H9 (cell line): Measurements from ENCODE around the gene RNU1-3. TPM values are rescaled to one million over a fixed set of nuclear protein-coding genes. Genes with fewer than 3 reads are reported as not detected.
"Not testable (repeated sequence)": the region's sequence is repeated elsewhere in the genome, so short reads cannot be mapped to it uniquely, and the experiment has no call there.

Experiments
- DNase-seq: peaks from one replicate; pipeline ENCODE4 v3.0.0-alpha.2; 2017
- H2AFZ ChIP-seq: one replicate; pipeline ENCODE4 v1.6.1; 2013; ENCODE audit warnings: mild to moderate bottlenecking, low read length, control low read depth, moderate library complexity
- H2AK5ac ChIP-seq: 2 replicates; pipeline ENCODE4 v1.6.1; 2013; ENCODE audit warnings: low read length, control low read depth, mixed read lengths; ENCODE audit not compliant: insufficient read length
- H2BK120ac ChIP-seq: one replicate; pipeline ENCODE4 v1.6.1; 2013; ENCODE audit warnings: low read depth, mild to moderate bottlenecking, low read length, control low read depth, inconsistent platforms; ENCODE audit not compliant: poor library complexity, severe bottlenecking
- H2BK12ac ChIP-seq: 2 replicates; pipeline ENCODE4 v1.6.1; 2013; ENCODE audit warnings: low read length, control low read depth, mixed read lengths, low read depth; ENCODE audit not compliant: insufficient read length
- H2BK15ac ChIP-seq: 2 replicates; pipeline ENCODE4 v1.6.1; 2013; ENCODE audit warnings: low read depth, low read length, control low read depth
- H2BK20ac ChIP-seq: one replicate; pipeline ENCODE4 v1.6.1; 2013; ENCODE audit warnings: low read depth, mild to moderate bottlenecking, low read length, control low read depth, inconsistent platforms; ENCODE audit not compliant: poor library complexity, severe bottlenecking
- H2BK5ac ChIP-seq: 2 replicates; pipeline ENCODE4 v1.6.1; 2013; ENCODE audit warnings: low read length, control low read depth, mixed read lengths; ENCODE audit not compliant: insufficient read length
- H3K14ac ChIP-seq: 2 replicates; pipeline ENCODE4 v1.6.1; 2013; ENCODE audit warnings: low read length, control low read depth; ENCODE audit not compliant: insufficient read depth
- H3K18ac ChIP-seq: 2 replicates; pipeline ENCODE4 v1.6.1; 2013; ENCODE audit warnings: low read depth, mild to moderate bottlenecking, mixed read lengths, low read length, control low read depth; ENCODE audit not compliant: insufficient read length
- H3K23ac ChIP-seq: 2 replicates; pipeline ENCODE4 v1.6.1; 2013; ENCODE audit warnings: low read length, control low read depth, mixed read lengths, low read depth; ENCODE audit not compliant: insufficient read length
- H3K23me2 ChIP-seq: 2 replicates; pipeline ENCODE4 v1.6.1; 2013; ENCODE audit warnings: low read depth, mild to moderate bottlenecking, mixed read lengths, low read length, control low read depth; ENCODE audit not compliant: insufficient read length, poor library complexity, severe bottlenecking
- H3K27ac ChIP-seq: 2 replicates; pipeline ENCODE4 v1.5.1; 2013; ENCODE audit warnings: low read length, control low read depth, mixed read lengths, low read depth; ENCODE audit not compliant: insufficient read length
- H3K27me3 ChIP-seq: 2 replicates; pipeline ENCODE4 v1.6.1; 2013; ENCODE audit warnings: low read length, control low read depth, inconsistent platforms; ENCODE audit not compliant: insufficient read depth
- H3K4ac ChIP-seq: 2 replicates; pipeline ENCODE4 v1.6.1; 2013; ENCODE audit warnings: low read depth, mild to moderate bottlenecking, control low read depth, inconsistent platforms, low read length, moderate library complexity
- H3K4me1 ChIP-seq: 2 replicates; pipeline ENCODE4 v1.6.1; 2013; ENCODE audit warnings: low read length, control low read depth, inconsistent platforms; ENCODE audit not compliant: insufficient read depth
- H3K4me2 ChIP-seq: 2 replicates; pipeline ENCODE4 v1.6.1; 2013; ENCODE audit warnings: low read length, control low read depth, mixed read lengths; ENCODE audit not compliant: insufficient read length, insufficient read depth
- H3K56ac ChIP-seq: 2 replicates; pipeline ENCODE4 v1.6.1; 2013; ENCODE audit warnings: low read depth, mild to moderate bottlenecking, mixed read lengths, low read length, control low read depth; ENCODE audit not compliant: insufficient read length
- H3K79me1 ChIP-seq: 2 replicates; pipeline ENCODE4 v1.6.1; 2013; ENCODE audit warnings: low read depth, mild to moderate bottlenecking, moderate library complexity, low read length, control low read depth, inconsistent platforms; ENCODE audit not compliant: insufficient read depth, poor library complexity, severe bottlenecking
- H3K79me2 ChIP-seq: 2 replicates; pipeline ENCODE4 v1.6.1; 2013; ENCODE audit warnings: low read length, control low read depth, inconsistent platforms; ENCODE audit not compliant: insufficient read depth
- H3K9ac ChIP-seq: 2 replicates; pipeline ENCODE4 v1.6.1; 2013; ENCODE audit warnings: low read length, control low read depth, mixed read lengths; ENCODE audit not compliant: insufficient read length; ENCODE audit errors: extremely low read depth
- H3K9me3 ChIP-seq: one replicate; pipeline ENCODE4 v1.6.1; 2013; ENCODE audit warnings: low read depth, low read length, inconsistent platforms; ENCODE audit not compliant: control insufficient read depth
- H3T11ph ChIP-seq: one replicate; pipeline ENCODE4 v1.6.1; 2013; ENCODE audit warnings: mild to moderate bottlenecking, low read length, control low read depth, inconsistent platforms
- H4K20me1 ChIP-seq: one replicate; pipeline ENCODE4 v1.6.1; 2013; ENCODE audit not compliant: control insufficient read depth, insufficient read length, insufficient read depth
- H4K5ac ChIP-seq: 2 replicates; pipeline ENCODE4 v1.6.1; 2013; ENCODE audit warnings: low read depth, mild to moderate bottlenecking, mixed read lengths, low read length, control low read depth; ENCODE audit not compliant: insufficient read length
- H4K8ac ChIP-seq: replicated peaks from 2 replicates; pipeline ENCODE4 v1.6.1; 2013; ENCODE audit warnings: low read length, control low read depth, mixed read lengths, low read depth; ENCODE audit not compliant: insufficient read length
- H4K91ac ChIP-seq: 2 replicates; pipeline ENCODE4 v1.6.1; 2013; ENCODE audit warnings: low read depth, mild to moderate bottlenecking, moderate library complexity, mixed read lengths, low read length, control low read depth; ENCODE audit not compliant: insufficient read length
- H3K27ac Mint-ChIP-seq, 3 experiments: 2 replicates in 2 of 3; 3 replicates in 1 of 3; pipeline ENCODE4 v1.8.0; 2020 to 2021; ENCODE audit warnings: mixed read lengths in 3 of 3, mild to moderate bottlenecking in 1 of 3, moderate library complexity in 1 of 3
- H3K27me3 Mint-ChIP-seq: 2 replicates; pipeline ENCODE4 v1.8.0; 2021; ENCODE audit warnings: low read depth, mild to moderate bottlenecking, moderate library complexity, mixed read lengths
- H3K36me3 Mint-ChIP-seq, 3 experiments: 2 replicates in 2 of 3; 3 replicates in 1 of 3; pipeline ENCODE4 v1.8.0; 2020 to 2021; ENCODE audit warnings: low read depth in 3 of 3, mixed read lengths in 3 of 3; ENCODE audit not compliant: insufficient read depth in 1 of 3
- H3K4me1 Mint-ChIP-seq, 2 experiments: 2 replicates each; pipeline ENCODE4 v1.8.0; 2020; ENCODE audit warnings: mixed read lengths in 2 of 2
- H3K4me3 Mint-ChIP-seq, 2 experiments: 2 replicates in 1 of 2; 3 replicates in 1 of 2; pipeline ENCODE4 v1.8.0; 2020 to 2021; ENCODE audit warnings: mild to moderate bottlenecking in 2 of 2, mixed read lengths in 2 of 2, moderate library complexity in 1 of 2
- H3K9me3 Mint-ChIP-seq, 2 experiments: 2 replicates in 1 of 2; 3 replicates in 1 of 2; pipeline ENCODE4 v1.8.0; 2020; ENCODE audit warnings: mild to moderate bottlenecking in 2 of 2, mixed read lengths in 2 of 2, moderate library complexity in 1 of 2
- CTCF ChIP-seq: fragments of 200-600 bp; sonication (generic); conservative IDR thresholded peaks from 3 replicates; pipeline ENCODE4 v1.8.0; 2021; ENCODE audit warnings: antibody characterized with exemption, mild to moderate bottlenecking
- WGBS: extraction: QIAGEN DNeasy Blood & Tissue Kit; methylation state at CpG from one replicate; pipeline ENCODE4 v1.1.7; 2013; ENCODE audit warnings: missing lambda C conversion rate, low lambda C conversion rate, mixed read lengths; ENCODE audit not compliant: insufficient read length; ENCODE audit errors: extremely low coverage; 5-methylcytosine and 5-hydroxymethylcytosine counted together
- total RNA-seq: library from RNA; stranded (reverse); gene quantifications from 2 replicates; pipeline ENCODE4 v1.2.1, GENCODE V29; 2021

Gene RNU1-3
- total RNA-seq, 1 experiment from 2014 or later, result 2,051 TPM

GRCh38 chr1:16649390-16649789, 17.4 kb downstream of the RNU1-3 start:
- H3K4me1 ChIP-seq, H2BK120ac ChIP-seq, H4K8ac ChIP-seq, H3K36me3 Mint-ChIP-seq, H3K79me2 ChIP-seq, H3K4me2 ChIP-seq, H2BK5ac ChIP-seq, H4K91ac ChIP-seq, H4K5ac ChIP-seq, H3K4me1 Mint-ChIP-seq, H3K27ac Mint-ChIP-seq, H2BK12ac ChIP-seq, H2AFZ ChIP-seq, H3K9ac ChIP-seq, H3K14ac ChIP-seq, H2BK20ac ChIP-seq, H3K27me3 ChIP-seq, H2AK5ac ChIP-seq, H3K56ac ChIP-seq, H3K23ac ChIP-seq, H3K79me1 ChIP-seq, H3K27ac ChIP-seq, H3K23me2 ChIP-seq, H3K9me3 ChIP-seq, H3K9me3 Mint-ChIP-seq, H3T11ph ChIP-seq, H3K4ac ChIP-seq, H2BK15ac ChIP-seq, H3K18ac ChIP-seq, H4K20me1 ChIP-seq: not testable (repeated sequence)
- no CpG with 5 or more reads among the region's 6 CpGs for WGBS
- H3K27me3 Mint-ChIP-seq, result peaks cover 28% of the 10 kb centered on the region
- peak overlapping the region in 1 of 2 experiments; percentile 43; a peak in 1 of 5 replicates for H3K4me3 Mint-ChIP-seq
- TF ChIP-seq CTCF, result peak; percentile 40; the same call in 2 of the 3 replicates
- DNase-seq, result peak; percentile 40

GRCh38 chr1:16648756-16649155, 18.0 kb downstream of the RNU1-3 start:
- peaks cover 11% of the 10 kb centered on the region for H3K23me2 ChIP-seq
- H3K4me3 Mint-ChIP-seq, result not testable (repeated sequence)
- WGBS, result no CpG with 5 or more reads among the region's 8 CpGs

More at GRCh38 chr1:16648756-16649155, 18.0 kb downstream of the RNU1-3 start:
- H3K79me1 ChIP-seq, H2BK20ac ChIP-seq, H3K4ac ChIP-seq, H4K91ac ChIP-seq, H4K8ac ChIP-seq, H3K14ac ChIP-seq, DNase-seq, H3K4me2 ChIP-seq, H2BK12ac ChIP-seq, H3K36me3 Mint-ChIP-seq, H3K27ac ChIP-seq, H3K23ac ChIP-seq, H3K56ac ChIP-seq, H4K20me1 ChIP-seq, H2BK5ac ChIP-seq, H3K9me3 ChIP-seq, H2BK120ac ChIP-seq, H3K4me1 ChIP-seq, H2BK15ac ChIP-seq, H3K79me2 ChIP-seq, H3T11ph ChIP-seq, H3K18ac ChIP-seq, H2AK5ac ChIP-seq, H3K27ac Mint-ChIP-seq, H4K5ac ChIP-seq, H3K9me3 Mint-ChIP-seq, H3K27me3 ChIP-seq, H3K4me1 Mint-ChIP-seq, H3K9ac ChIP-seq, H2AFZ ChIP-seq: not testable (repeated sequence)
- H3K27me3 Mint-ChIP-seq, result peaks cover 28% of the 10 kb centered on the region
